HG03378 (cell line): ENCODE measurements around the gene TNKS1BP1.

Experiments used
- ATAC-seq: cut with Tn5 transposase; IDR thresholded peaks from one replicate; pipeline ENCODE4 v1.9.1; 2021; ENCODE audit warnings: mild to moderate bottlenecking, moderate library complexity; ENCODE audit not compliant: unreplicated experiment

The TNKS1BP1 gene

DNA sequence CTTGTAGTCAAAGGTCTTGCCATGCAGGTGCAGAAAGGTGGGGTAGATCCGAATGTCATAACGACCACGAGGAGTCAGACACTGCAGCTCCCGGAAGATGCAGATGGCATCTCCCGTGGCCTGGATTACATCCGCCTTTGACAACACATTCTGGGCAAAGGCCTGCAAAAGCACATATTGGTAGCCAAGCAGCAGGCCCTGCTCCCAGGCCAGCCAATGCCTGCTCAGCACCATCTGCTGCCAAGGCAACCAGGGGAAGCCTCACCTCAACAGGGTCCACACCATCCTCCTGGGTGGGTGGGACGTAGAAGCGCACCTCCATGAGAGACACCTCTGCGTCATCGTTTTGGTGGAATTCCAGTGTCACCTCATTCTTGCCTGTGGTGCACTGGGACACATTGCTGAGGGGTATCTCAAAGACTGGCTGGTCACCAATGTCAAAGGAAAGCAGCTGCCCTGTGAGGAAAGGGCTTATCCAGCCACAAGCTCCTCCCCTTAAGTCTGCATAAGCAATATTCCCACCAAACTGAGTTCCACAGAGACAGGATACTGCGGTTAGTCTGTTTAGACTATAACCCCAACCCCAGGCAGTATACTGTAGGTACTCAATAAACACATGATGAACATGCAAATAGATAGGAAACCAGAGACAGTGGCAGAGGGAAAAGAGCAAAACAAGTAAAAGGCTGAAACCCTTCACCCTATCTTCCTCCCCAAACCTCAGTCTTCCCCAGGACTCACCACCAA lies 8.1 kb upstream of the TNKS1BP1 start:
- ATAC-seq: no peak

DNA sequence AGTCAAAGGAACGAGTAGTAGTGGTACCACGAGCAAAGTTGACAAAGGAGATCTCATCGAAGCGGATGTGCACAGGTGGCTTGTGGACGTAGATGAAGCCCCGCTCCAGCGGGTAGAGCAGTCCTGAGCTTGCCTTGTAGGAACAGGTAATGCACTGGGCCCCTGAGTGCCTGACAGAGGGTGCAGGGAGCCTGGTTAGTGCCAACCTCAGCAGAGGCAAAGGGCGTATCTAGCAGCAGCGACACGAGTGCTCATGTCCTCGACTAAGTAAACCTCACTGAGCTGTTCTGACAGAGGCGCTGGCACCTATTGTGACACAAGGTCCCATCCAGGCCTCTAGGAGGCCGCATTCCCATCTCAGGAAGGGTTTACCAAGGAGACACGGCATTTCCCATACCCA lies 7.0 kb upstream of the TNKS1BP1 start:
- no peak for ATAC-seq

DNA sequence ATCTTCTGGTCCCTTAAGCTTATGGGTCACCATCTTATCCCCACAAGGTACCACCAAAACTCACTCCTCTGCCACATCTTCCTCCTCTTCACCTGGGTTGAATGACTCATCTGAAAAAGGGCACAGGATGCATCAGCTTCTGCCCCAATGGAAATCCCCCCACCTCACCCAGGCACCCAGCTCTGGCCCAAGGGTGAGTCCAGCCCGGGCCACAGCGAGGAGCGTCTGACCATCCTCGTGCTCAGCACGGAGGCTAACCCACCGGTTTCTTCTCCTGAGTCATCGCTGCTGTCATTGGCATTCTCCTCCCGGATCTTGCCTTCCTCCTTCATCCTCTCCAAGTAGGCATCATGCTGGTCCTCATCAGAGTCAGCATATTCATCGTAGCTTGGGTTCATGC lies 5.3 kb upstream of the TNKS1BP1 start:
- no peak for ATAC-seq

DNA sequence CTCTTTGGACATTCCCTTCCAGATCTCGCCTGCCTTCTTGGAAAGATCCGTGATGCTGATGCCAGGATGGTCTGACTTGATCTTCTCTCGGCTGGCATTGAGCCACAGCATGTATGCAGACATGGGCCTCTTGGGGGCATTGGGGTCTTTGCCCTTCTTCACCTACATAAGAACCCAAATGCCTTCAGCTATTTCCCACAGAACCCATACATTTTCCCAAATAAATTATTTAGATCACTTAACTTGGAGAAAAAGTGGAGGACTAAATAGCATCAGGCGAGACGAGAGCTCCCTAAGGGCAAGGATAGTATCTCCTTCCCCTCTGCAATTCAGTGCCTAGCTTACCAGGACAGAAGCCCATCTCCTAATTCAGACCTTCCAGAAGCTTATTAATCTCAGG lies 3.0 kb upstream of the TNKS1BP1 start:
- ATAC-seq: no peak

DNA sequence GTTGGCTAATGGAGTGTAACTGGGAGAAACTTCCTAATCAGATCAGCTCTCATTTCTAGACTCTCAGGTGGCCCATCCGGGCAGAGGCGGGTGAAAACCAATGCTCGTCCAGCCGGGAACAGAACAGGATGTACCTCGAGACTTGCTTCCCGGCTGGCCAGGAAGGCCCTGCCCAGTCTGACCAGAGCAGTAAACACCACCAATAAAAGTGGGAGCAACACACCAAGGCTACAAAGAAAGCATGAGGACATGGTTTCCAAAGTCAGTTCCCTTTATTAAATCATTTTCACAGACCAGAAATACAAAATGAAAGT lies 940 bp upstream of the TNKS1BP1 start:
- no peak for ATAC-seq

DNA sequence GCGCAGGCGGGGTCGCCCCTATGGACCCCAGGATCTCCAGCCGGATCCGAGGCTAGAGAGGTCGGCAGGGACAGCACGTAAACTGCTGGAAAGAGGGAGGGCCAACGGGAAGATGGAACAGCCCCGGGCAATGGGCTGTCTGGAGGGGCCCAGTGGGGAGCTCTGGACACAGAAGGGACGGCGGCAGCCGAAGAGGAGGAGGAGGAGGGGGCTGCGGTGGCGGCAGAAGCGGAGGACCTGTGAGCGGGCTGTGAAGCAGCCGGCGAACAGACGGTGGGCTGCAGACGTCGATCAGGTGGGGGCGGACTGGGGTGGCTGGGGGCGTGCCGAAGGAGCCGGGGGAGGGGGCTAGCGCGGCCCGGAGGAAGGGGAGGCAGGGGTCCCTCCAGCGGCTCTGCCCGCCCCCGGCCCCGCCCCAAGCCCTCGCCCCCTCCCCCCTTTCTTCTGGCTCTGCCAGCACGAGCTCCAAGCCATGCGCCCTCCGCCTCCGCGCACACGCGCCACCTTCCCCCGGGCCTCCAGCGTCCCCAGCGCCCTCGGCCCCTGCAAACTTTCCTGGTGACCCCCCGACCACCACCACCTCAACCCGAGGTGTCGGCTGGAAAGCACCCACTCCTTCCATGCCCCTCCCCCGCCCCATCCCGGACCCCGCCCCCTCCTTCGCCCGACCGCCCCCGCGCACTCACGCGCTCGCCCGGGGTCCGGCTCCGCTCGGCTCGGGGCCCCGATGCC lies 432 bp downstream of the TNKS1BP1 start:
- no peak for ATAC-seq

DNA sequence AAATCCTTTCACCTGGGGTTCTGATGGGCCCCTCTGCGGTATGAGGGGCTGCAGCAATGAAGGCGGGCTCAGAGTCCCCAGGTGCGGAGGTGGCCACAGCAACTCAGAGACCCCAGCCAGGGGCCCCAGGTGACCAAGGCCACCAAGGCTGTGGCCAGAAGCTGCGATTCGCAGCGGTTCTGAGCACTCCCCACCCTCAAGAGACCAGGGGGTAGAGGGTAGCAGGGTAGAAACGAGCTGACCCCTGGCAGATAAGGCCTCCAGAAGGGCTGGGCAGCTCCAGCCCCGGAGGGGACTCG lies 948 bp downstream of the TNKS1BP1 start:
- no peak for ATAC-seq

DNA sequence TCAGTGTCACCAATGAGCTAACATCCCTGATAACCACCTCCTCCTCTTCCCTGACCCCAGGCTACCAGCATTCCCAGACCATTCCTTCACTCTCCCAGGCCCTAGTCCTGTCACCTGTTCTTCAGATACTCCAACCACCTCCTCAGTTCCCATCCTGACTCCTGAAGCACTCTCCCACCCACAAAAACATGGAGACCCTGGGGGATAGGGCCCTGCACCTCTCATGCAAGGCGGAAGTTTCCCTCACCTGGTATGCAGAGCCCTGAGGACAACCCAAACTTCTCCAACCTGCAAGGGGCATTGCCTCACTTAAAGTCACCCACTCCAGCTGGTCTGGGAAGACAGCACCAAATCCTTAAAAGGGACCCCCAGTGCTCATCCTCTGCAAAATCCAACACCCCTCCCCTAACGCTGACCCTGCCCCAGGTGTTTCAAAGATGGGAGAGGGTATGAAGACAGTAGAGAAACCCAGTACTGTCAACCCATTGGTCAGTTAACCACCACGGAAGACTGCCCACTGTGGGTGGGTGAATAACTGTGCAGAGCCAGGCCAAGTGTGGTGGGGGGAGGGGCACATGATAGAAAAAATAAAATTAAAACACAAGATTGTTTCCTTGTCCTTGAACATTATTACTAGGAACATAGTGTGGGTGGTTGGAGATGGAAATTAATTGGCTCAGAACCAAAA lies 1.4 kb downstream of the TNKS1BP1 start:
- ATAC-seq: no peak

DNA sequence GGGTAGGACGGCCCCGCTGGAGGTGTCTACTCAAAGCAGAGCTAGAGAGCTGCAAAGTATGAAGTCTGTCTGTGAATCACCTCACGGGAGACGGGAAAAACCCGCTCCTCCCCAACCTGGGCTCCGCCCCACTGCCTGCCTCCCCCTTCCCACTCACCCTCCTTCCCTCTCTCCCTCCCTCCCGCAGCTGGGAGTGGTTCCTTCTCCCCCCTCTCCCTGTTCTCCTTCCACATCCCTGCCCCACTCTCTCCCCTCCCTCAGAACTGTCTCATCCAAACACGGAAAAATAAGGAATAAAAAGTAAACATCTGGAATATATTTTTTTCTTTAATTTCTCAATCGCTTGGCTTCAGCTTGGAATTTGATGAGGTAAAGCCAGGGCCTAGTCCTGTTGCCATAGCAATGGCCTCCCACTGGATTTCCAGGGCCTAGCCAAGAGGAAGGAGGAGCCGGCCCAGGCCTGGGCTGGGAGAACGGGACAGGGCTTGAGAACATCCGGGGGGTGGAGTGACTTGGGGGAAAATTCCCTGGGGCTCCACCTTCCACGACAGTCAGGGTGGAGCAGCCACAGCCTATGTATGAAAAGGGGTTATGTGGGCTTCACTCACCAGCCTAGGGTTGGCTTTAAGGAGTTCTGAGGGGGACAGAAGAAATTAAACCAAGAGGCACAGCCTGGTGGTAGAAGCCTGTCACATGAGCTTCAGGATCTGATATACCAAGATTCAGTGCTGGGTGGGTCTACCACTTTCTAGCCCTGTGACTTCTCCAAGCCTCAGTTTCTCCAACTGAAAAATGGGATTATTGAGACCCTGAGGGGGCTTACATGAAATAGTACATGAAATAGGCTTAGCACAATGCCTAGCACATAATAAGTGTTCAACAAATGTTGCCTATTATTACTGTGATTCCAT lies 2.2 kb downstream of the TNKS1BP1 start:
- no peak for ATAC-seq

DNA sequence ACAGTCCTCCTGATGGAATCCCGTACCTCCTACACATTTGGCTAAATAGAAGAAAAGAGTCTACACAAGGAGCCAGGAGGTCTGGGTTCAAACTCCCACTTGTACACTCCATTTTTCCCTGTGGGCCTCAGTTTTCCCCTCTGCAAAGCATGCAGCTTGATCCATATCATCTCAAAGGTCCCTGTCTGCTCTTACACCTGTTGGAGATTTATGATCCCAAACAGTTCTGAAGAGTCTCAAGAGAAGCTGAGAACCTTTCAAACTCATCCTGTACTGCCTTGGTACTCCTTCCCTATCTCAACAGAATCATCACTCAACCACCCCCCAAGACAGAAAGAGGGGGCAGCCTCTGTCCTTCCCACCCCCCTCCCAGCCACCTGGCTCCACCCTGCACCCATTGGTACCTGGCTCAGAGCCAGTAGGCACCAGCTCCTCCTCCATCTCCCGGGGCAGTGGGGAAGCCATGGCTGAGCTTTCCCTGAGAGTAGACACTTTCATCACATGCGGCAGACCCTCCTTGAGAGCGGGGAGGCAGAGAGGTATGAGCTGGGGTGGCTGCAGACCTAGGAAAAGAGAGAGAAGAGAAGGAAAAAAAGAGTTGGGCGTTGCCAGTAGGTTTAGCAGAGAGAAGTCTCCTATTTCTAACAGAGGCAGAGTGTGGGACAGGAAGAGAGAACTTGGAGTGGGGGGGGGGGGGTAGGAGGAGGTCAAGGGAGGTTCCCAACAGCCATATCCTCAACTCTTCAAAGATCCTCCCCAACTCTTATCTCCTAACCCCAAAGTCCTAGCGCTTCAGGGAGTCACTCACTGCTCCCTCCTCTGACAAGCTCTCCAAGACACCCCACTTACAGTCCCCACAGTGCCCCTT lies 3.1 kb downstream of the TNKS1BP1 start:
- ATAC-seq: no peak

DNA sequence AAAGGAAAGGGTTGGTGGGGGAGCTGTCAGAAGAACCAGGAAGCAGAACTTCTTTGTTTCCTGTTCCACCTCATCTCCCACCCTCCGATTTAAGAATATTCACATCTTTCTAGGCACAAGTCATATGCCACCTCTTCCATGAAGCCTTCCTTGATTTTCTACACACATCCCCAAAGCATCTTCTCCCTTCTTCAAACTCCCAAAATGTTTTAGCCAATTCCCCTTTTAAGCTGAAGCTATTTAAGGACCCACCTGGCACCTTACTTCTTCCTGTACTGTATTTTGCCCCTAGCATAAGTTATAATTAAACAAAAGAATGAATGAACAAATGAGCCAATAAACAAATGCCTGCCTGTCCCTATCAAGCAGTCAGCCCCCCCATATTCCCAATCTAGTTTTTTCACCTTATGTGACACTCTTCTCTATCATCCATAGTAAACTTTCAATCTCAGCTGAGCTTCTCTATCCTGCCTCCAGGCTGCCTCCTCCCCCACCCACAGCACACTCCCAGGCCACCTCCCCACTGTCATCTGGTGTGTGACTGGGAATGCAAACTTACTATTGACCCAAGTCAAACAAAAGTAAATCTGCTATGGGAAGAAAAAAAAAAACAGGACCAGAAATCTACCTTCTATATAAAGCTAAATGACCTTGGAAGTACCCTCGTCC lies 3.9 kb downstream of the TNKS1BP1 start:
- no peak for ATAC-seq

DNA sequence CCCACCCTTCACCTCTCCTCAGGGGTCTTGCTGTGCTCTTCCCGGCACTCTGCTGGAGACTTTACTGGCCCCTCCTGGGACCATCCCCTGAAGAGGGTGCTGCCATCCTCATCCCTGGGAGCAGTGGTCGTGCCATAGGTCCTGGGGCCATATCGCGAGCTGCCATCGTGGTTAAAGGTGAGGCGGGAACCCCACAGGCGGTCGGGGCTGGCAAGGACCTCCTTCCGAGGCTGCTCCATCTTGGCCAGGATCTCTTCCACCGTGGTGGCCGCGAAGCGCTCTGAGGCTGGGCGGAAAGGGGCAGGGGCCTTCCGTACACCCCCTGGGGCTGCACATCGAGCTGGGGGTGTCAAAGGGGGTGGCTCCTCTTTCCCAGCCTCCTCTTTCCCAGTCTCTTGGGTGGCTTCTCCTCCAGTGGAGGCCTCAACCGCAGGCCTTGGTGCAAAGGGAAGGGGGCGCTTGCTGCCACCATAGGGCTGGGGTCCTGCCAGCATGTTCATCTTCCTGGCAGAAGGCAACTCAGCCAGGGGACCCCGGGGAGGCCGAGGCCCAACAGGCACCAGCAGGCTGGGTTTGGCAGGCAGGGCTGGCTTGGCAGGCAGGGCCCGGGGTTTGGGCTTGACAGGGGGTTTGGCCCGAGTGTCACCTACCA lies 4.6 kb downstream of the TNKS1BP1 start:
- ATAC-seq: no peak

DNA sequence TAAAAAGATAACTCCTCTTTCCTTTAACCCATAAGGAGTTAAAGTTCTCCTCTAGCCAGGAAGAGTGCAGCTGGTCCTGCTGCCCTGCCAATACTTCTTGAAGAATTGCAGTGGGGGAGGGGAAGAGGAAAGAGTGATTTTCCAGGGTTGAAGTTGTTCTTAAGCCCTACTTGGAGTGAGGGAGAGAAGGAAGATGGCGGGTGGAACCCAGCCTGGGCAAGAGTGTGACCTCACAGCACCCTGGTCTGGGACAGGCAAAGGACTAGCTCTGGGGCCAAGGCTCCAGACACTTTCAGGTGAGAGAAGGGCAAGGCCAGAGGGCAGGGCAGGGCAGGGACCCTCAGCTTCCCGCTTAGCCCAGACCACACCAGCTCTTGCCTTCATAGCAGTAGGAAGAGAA lies 6.6 kb downstream of the TNKS1BP1 start:
- no peak for ATAC-seq

DNA sequence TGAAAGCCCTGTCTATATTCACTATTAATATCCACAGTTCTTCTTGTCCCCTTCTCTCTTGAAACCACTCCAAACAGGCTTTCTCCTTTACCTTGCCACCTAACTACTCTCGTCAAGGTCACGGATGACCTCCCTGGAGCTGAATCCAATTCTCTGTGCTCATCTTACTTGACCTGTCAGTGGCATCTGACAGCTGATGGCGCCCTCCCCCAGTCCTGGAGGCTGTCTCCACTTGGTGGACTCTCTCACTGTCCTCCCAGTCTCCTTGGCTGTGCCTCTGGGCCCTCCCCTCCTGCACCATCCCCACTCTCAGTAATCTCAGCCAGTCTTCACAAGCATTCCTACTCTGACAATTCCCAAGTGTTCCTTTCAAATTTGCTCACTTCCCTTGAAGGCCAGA lies 8.7 kb downstream of the TNKS1BP1 start:
- ATAC-seq: no peak

DNA sequence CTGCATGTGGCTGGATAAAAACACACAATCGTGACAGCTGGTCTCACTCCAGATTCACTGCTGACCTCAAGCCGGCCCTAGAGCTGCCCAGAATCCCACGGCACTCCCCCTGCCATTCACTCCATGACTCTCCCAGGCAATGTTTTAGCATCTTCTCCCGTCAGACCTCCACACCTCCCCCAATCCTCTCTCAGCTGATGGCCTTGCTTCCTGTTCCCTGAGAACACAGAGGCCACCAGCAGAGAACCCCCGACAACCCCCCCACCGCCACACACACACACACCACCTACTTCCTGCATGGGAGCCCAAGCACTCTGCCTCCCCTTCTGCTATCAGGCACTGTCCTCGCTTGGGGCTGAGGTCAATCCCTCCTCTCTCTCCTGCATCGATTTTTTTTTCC lies 9.3 kb downstream of the TNKS1BP1 start:
- ATAC-seq: no peak

DNA sequence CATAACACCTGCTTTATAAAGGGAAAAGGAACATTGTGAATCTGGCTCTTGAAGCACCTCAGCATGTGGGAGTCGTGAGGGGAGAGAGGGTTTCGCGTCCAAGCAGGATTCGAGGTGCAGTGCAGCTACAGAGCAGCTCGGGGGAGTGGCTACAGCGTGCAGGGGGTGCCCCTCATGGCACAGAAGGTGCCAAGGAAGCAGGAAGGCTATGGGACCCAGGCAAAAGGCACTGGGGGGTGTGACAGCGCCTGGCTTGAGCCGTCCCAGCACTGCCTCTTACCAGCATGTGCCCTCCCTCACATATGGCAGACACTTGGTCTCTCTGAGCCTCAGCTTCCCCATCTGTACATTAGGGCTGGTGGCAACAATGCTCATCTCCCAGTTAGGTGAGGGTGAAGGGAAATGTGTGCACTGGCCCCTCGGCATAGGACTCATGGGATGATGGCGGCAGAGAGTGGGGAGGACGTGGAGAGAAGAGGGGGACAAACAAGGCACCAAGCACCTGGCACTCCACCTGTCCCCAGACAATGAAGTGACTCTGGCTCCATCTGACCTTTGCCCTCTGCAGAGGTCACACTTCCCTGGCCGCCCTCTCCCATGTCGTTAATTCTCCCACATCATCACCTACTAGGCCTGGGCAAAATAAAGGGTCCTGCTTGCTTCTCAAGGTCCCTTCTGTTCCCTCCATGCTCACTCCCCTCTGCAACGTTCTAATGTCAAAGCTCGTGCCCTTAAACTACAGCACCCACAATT lies 10.4 kb downstream of the TNKS1BP1 start:
- no peak for ATAC-seq

DNA sequence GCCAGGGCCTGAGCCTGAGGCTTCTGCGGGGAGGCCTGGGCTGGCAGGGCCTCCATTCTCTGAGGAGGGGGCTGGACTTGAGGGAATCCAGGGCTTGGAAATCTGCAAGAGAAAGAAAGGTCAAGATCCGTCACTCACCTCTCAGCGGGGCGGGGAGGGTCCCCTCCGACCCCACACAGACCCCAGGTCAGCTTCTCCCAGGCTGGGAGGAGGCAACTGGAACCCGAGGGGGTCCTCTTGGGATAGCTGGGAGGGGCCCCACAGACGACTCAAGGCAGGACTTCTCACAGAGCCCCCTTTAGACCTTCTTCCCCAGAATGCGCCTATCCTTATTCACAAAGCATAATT lies 11.0 kb downstream of the TNKS1BP1 start:
- ATAC-seq: no peak

DNA sequence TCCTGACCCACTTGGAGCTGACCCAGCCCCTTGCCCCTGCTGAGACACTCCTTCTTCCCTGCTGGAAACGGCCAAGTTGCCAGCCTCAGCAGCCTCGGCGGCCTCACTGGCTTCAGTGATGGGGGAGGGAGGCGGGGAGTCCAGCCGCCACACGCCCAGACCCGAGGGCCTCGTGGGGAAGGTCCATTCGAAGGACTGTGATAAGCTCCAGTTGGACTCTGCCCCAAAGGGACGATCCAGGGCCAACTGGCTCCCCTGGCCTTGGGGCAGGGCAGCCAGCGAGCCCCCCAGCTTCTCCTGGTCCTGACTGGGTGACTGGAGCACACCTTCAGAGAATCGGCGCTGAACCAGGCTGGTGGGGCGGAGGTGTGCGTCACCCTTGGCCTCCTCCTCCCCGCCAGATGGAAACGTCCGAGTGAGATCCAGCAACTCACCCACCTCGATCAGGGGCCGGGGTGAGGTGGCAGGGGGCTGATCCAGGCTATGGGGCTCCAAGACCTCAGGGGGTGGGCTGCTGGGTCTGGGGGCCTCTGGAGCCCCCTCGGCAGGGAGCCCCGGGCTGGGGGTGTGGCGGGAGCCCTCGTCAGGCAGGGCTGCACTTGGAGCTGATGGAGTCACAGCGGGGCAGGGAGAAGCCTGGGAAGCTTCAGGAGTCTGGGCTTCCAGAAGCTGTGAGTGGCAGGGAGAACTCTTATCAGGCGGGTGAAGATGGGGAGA lies 11.5 kb downstream of the TNKS1BP1 start:
- ATAC-seq: no peak
